Measurements from ENCODE around the gene CLDN15.
"Not testable (repeated sequence)": the region's sequence is repeated elsewhere in the genome, so short reads cannot be mapped to it uniquely, and the experiment has no call there.

The CLDN15 gene

DNA sequence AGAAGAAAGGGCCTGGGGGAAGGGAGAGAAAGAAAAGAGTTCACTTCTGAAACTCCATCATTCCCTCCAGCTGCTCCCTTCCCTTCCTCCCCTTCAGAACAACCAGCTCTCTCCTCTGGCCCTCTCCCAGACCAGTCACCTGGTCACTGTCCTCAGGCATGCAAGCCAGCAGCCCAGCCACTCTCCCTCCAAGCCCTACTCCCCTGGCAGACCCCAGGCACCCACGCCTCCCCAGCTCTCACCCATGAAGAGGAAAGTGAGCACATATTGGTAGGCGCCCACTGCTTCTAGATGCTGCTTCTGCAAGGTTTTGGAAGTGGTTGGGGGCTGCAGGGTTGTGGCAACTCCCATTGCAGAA, 37.1 kb downstream of the CLDN15 start:
- no peak for DNase-seq (ENCODE audit: low spot score)

DNA sequence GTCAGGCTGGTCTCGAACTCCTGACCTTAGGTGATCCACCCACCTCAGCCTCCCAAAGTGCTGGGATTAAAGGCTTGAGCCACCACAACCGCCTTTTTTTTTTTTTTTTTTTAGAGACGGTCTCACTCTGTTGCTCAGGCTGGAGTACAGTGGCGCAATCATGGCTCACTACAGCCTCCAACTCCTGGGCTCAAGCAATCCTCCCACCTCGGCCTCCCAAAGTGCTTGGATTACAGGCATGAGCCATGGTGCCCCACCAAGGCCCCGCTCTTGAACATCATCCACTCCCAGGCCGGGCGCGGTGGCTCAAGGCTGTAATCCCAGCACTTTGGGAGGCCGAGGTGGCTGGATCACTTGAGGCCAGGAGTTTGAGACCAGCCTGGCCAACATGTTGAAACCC, 38.1 kb downstream of the CLDN15 start:
- DNase-seq (ENCODE audit: low spot score): not testable (repeated sequence)

DNA sequence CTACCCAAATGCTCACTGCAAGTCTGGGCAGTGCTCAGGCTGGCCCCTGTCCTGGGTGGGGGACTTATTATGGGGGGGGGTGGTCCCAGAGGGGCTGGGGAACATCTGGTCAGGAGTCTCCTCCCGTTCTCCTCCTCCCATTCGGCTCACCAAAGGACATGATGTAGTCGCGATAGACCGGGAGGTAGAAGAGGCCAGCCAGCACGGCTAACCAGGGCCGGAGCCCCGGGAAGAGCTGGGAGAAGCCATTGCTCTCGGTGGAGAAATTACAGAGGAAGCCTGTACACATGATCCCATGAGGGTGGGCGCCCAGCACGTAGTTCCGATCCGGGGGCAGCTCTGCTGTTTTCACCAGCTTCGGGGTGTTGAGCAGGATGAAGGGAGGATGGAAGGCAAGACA, 39.1 kb downstream of the CLDN15 start:
- DNase-seq (ENCODE audit: low spot score): no peak

DNA sequence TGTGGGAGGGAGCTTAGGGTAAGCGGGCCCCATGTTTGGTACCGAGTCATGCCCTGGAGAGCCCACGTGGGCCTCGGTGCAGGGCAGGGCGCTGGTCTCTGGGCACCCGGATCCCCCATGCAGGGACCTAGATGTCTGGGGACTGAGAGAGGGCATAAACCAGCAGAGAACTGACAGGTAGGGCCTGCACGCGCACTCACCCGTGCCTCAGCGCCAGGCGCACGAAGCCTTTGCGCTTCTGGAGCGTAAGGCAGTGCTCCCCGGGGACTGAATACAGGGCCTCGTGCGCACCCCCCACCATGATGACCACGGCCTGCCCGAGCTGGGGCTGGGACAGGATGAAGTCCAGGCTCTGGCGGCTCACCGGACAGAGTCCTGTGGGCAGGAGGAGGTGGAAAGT, 39.6 kb downstream of the CLDN15 start:
- DNase-seq (ENCODE audit: low spot score): no peak

DNA sequence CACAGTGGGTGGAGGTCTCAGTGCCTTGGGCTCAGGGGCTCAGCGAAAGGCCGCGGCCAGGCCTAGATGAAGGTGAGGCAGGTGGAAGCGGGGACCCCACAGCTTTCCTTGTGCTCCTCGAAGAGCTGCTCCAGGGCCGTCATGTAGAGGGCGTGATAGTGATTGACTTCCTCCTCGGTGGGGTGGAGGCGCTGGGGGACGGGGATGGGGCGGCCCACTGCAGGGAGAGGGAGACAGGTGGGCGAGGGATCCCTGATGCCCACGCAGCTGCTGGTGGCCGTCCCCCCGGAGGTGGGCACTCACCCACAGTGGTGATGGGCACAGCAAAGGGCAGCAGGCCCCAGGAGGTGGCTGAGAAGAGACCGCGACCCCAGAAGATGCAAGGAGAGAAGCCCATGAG, 41.7 kb downstream of the CLDN15 start:
- DNase-seq (ENCODE audit: low spot score): no peak

DNA sequence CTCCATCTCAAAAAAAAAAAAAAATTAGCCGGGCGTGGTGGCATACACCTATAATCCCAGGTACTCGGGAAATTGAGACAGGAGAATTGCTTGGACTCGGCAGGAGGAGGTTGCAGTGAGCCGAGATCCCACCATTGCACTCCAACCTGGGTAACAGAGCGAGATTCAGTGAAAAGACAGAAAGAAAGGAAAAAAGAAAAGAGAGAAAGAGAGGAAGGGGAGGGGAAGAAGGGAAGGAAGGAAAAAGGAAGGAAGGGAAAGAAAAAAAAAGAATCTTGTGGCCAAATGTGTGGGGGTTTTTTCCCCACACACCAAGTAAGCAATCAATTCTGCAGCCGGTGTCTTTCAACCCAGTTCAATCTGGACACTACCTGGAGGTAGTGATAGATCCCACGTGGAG, 48.5 kb downstream of the CLDN15 start:
- no peak for DNase-seq (ENCODE audit: low spot score)

DNA sequence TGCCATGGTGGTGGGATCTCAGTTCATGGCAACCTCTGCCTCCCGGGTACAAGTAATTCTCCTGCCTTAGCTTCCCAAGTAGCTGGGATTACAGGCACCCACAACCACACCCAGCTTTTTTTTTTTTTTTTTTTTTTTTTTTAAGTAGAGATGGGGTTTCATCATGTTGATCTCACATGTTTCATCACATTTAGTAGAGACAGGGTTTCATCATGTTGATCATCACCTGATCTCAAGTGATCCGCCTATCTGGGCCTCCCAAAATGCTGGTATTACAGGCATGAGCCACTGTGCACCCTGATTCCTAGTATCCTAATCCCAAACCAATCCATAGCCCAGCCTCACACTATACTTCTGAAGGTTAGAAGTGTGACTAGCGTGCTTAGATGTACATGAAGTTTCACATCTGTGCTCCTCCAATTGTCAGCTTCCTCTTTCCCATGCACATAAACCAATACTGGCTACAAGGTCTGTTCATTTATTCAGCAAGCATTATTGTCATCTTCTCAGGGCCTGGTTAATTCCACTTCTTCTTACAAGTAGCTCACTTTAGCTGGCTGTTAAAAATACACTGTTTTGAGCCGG, 50.7 kb downstream of the CLDN15 start:
- DNase-seq (ENCODE audit: low spot score): no peak

DNA sequence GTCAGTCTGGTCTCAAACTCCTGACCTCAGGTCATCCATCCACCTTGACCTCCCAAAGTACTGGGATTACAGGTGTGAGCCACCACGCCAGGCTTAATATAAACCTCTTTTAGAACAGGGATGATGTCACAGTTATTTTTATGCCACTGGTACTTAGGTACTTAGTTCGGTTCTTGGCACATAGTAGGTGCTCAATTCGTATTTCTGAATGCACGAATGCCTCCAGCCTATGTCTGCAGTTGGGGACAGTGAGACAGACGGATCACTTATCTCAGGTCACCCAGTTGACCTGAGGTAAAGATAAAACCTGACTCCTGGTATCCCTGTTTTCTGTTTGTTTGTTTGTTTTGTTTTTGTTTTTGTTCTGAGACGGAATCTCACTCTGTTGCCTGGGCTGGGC, 51.4 kb downstream of the CLDN15 start:
- DNase-seq (ENCODE audit: low spot score): no peak

DNA sequence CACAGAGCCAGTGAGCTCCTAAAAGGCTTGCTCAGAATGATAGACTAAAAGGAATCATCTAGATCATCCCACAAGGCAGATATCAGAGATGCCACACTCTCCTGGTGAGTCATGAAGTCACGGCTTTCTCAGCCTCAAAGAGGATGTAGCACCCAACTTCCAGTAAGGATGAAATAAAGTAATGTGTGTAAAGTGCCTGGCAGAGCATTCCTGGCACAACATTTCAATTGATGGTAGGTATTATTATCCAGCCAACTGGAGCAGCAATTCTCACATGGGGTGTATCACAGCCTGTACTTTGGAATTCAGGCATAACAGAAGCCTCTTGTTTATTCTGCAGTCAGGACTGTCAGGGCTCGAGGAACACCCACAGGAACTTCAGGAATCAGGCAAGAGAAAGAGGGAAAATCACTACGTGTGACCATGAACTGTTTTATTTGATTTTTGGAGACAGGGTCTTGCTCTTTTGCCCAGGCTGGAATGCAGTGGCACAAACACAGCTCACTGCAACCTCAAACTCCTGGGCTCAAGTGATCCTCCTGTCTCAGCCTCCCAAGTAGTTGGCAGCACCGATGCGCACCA, 52.3 kb downstream of the CLDN15 start:
- DNase-seq (ENCODE audit: low spot score): peak; percentile 54

All from AG08395 (cell line).